Caco-2 (cell line): Measurements from ENCODE around the gene FRS2. TPM values are rescaled to one million over a fixed set of nuclear protein-coding genes. Genes with fewer than 3 reads are reported as not detected.

Experiments used
- BruUV-seq: library from RNA; stranded (reverse); fragments of 400-500 nt; replicated peaks from 2 replicates; lab custom pipeline; 2021; lab: Mats Ljungman, UMichigan
- CTCF ChIA-PET: fragments of 300-600 bp; sonication (Branson Sonifier 250); formaldehyde crosslinking; loops from one replicate; lab custom pipeline; 2022; ENCODE audit warnings: antibody characterized with exemption; lab: Charles Lee
- POLR2A ChIA-PET: fragments of 300-600 bp; sonication (Branson Sonifier 250); formaldehyde crosslinking; loops from one replicate; lab custom pipeline; 2022; ENCODE audit warnings: antibody characterized with exemption; lab: Charles Lee
- DNase-seq, 2 experiments: peaks; one replicate each; pipeline versions ENCODE4 v3.0.0 to v3.0.0-alpha.2; 2020 to 2022
- H3K27me3 ChIP-seq: replicated peaks from 2 replicates; pipeline ENCODE4 v1.6.0; 2011; ENCODE audit warnings: low read length; ENCODE audit not compliant: control insufficient read depth, insufficient read depth
- H3K36me3 ChIP-seq: 2 replicates; pipeline ENCODE4 v1.5.1; 2011; ENCODE audit warnings: low read length; ENCODE audit not compliant: control insufficient read depth, insufficient read depth
- H3K4me1 ChIP-seq: fragments of 250-450 bp; sonication (Bioruptor Pico); 2 replicates; pipeline ENCODE4 v1.5.1; 2020; ENCODE audit warnings: mild to moderate bottlenecking
- H3K4me3 ChIP-seq: 2 replicates; pipeline ENCODE4 v1.5.1; 2011; ENCODE audit warnings: low read depth, mild to moderate bottlenecking, control low read depth, low read length
- H3K9me3 ChIP-seq: fragments of 250-450 bp; sonication (Bioruptor Pico); 2 replicates; pipeline ENCODE4 v1.5.1; 2020; ENCODE audit warnings: mild to moderate bottlenecking, moderate library complexity
- H3K27ac Mint-ChIP-seq: one replicate; pipeline ENCODE4 v1.8.0; 2022; ENCODE audit warnings: mixed read lengths; ENCODE audit not compliant: unreplicated experiment
- H3K27me3 Mint-ChIP-seq: one replicate; pipeline ENCODE4 v1.8.0; 2022; ENCODE audit warnings: mixed read lengths; ENCODE audit not compliant: insufficient read depth, unreplicated experiment
- H3K36me3 Mint-ChIP-seq: one replicate; pipeline ENCODE4 v1.8.0; 2022; ENCODE audit warnings: mild to moderate bottlenecking, mixed read lengths; ENCODE audit not compliant: insufficient read depth, unreplicated experiment
- H3K4me1 Mint-ChIP-seq: one replicate; pipeline ENCODE4 v1.8.0; 2022; ENCODE audit warnings: low read depth, mixed read lengths; ENCODE audit not compliant: unreplicated experiment
- H3K4me3 Mint-ChIP-seq: one replicate; pipeline ENCODE4 v1.8.0; 2022; ENCODE audit warnings: mild to moderate bottlenecking, moderate library complexity, mixed read lengths; ENCODE audit not compliant: unreplicated experiment
- H3K9me3 Mint-ChIP-seq: one replicate; pipeline ENCODE4 v1.8.0; 2022; ENCODE audit warnings: mixed read lengths; ENCODE audit not compliant: unreplicated experiment
- CTCF ChIP-seq, 2 experiments: fragments of 200-600 bp in 1 of 2; IDR thresholded peaks; 1 replicate in 1 of 2; 2 replicates in 1 of 2; pipeline versions ENCODE4 v1.5.1 to v1.8.0; 2011 to 2022; ENCODE audit warnings: antibody characterized with exemption in 1 of 2, control low read depth in 1 of 2, inconsistent platforms in 1 of 2, low read depth in 1 of 2, low read length in 1 of 2, mild to moderate bottlenecking in 1 of 2, moderate library complexity in 1 of 2; ENCODE audit not compliant: insufficient read depth in 1 of 2, severe bottlenecking in 1 of 2, unreplicated experiment in 1 of 2
- intact Hi-C: fragments of 100-400 bp; cut with micrococcal nuclease; formaldehyde crosslinking; loops from one replicate; pipeline ENCODE4 v1.10.0; 2022; ENCODE audit not compliant: unreplicated experiment
- total RNA-seq: library from RNA; stranded (reverse); gene quantifications from 2 replicates; pipeline ENCODE4 v1.2.3, GENCODE V29; 2022

FRS2 gene
- total RNA-seq, 1 experiment from 2014 or later: 82.3 TPM

GRCh38 chr12:69435644-69436043 is 34.5 kb upstream of the FRS2 start:
- CTCF ChIA-PET: no interaction called here
- Mint-ChIP-seq H3K4me1 (peaks cover 25% of the 10 kb centered on the region), H3K4me3 (no peak overlapping the region), H3K27me3 (no peaks in the 10 kb centered on the region), H3K27ac (no peak overlapping the region), H3K36me3 (no peaks in the 10 kb centered on the region), H3K9me3 (peaks cover 17% of the 10 kb centered on the region)
- TF ChIP-seq CTCF (IDR thresholded peaks at IDR 0.05; ENCODE audit: insufficient read depth in 1 of 2, low read depth in 1 of 2, low read length in 1 of 2, severe bottlenecking in 1 of 2, unreplicated experiment in 1 of 2): no peak
- Histone ChIP-seq H3K4me1 (peaks cover 21% of the 10 kb centered on the region), H3K9me3 (no peaks in the 10 kb centered on the region), H3K4me3 (no peak overlapping the region), H3K27me3 (no peaks in the 10 kb centered on the region), H3K36me3 (no peaks in the 10 kb centered on the region)
- intact Hi-C loops: no loop called here
- BruUV-seq: no TSS peak
- POLR2A ChIA-PET: no interaction called here
- DNase-seq: no peak

- BruUV-seq: no TSS peak
- peaks cover 17% of the 10 kb centered on the region for H3K9me3 Mint-ChIP-seq
Measured at GRCh38 chr12:69437073-69437472, 33.1 kb upstream of the FRS2 start.

GRCh38 chr12:69438539-69438938 is 31.6 kb upstream of the FRS2 start:
- Mint-ChIP-seq H3K27ac (no peak overlapping the region), H3K9me3 (peaks cover 18% of the 10 kb centered on the region), H3K27me3 (no peaks in the 10 kb centered on the region), H3K36me3 (no peaks in the 10 kb centered on the region), H3K4me3 (no peak overlapping the region), H3K4me1 (peaks cover 34% of the 10 kb centered on the region)
- CTCF ChIA-PET: no interaction called here
- H3K4me3 ChIP-seq: no peak overlapping the region
- no peaks in the 10 kb centered on the region for H3K27me3 ChIP-seq
- no peak for TF ChIP-seq CTCF (IDR thresholded peaks at IDR 0.05; ENCODE audit: insufficient read depth in 1 of 2, low read depth in 1 of 2, low read length in 1 of 2, severe bottlenecking in 1 of 2, unreplicated experiment in 1 of 2)
- H3K9me3 ChIP-seq: no peaks in the 10 kb centered on the region
- POLR2A ChIA-PET: no interaction called here
- peaks cover 24% of the 10 kb centered on the region for H3K4me1 ChIP-seq
- BruUV-seq: no TSS peak
- no peak for DNase-seq
- intact Hi-C loops: no loop called here
- no peaks in the 10 kb centered on the region for H3K36me3 ChIP-seq

More at GRCh38 chr12:69437073-69437472, 33.1 kb upstream of the FRS2 start:
- intact Hi-C loops: no loop called here
- H3K4me1 Mint-ChIP-seq: peaks cover 34% of the 10 kb centered on the region
- H3K4me1 ChIP-seq: peaks cover 24% of the 10 kb centered on the region
- no peak for TF ChIP-seq CTCF (IDR thresholded peaks at IDR 0.05; ENCODE audit: insufficient read depth in 1 of 2, low read depth in 1 of 2, low read length in 1 of 2, severe bottlenecking in 1 of 2, unreplicated experiment in 1 of 2)
- CTCF ChIA-PET: no interaction called here
- H3K4me3 ChIP-seq: no peak overlapping the region
- H3K36me3 Mint-ChIP-seq: no peaks in the 10 kb centered on the region
- no peak overlapping the region for H3K4me3 Mint-ChIP-seq
- no peaks in the 10 kb centered on the region for H3K36me3 ChIP-seq
- no peaks in the 10 kb centered on the region for H3K27me3 Mint-ChIP-seq
- no peaks in the 10 kb centered on the region for H3K27me3 ChIP-seq
- no peaks in the 10 kb centered on the region for H3K9me3 ChIP-seq
- POLR2A ChIA-PET: no interaction called here
- no peak overlapping the region for H3K27ac Mint-ChIP-seq
- DNase-seq: no peak
